NCI-H146 treated with DMSO at 0.1 percent for 48 hours (cell line): ENCODE data around the gene NGFR.
"Not testable (repeated sequence)": the region's sequence is repeated elsewhere in the genome, so short reads cannot be mapped to it uniquely, and the experiment has no call there.

Source experiments
- DNase-seq: peaks from one replicate; lab custom pipeline; 2025; ENCODE audit not compliant: unreplicated experiment; lab: John Stamatoyannopoulos, UW

NGFR gene

GRCh38 chr17:49545806-49546545, 50.9 kb downstream of the NGFR start:
- no peak for DNase-seq

DNA sequence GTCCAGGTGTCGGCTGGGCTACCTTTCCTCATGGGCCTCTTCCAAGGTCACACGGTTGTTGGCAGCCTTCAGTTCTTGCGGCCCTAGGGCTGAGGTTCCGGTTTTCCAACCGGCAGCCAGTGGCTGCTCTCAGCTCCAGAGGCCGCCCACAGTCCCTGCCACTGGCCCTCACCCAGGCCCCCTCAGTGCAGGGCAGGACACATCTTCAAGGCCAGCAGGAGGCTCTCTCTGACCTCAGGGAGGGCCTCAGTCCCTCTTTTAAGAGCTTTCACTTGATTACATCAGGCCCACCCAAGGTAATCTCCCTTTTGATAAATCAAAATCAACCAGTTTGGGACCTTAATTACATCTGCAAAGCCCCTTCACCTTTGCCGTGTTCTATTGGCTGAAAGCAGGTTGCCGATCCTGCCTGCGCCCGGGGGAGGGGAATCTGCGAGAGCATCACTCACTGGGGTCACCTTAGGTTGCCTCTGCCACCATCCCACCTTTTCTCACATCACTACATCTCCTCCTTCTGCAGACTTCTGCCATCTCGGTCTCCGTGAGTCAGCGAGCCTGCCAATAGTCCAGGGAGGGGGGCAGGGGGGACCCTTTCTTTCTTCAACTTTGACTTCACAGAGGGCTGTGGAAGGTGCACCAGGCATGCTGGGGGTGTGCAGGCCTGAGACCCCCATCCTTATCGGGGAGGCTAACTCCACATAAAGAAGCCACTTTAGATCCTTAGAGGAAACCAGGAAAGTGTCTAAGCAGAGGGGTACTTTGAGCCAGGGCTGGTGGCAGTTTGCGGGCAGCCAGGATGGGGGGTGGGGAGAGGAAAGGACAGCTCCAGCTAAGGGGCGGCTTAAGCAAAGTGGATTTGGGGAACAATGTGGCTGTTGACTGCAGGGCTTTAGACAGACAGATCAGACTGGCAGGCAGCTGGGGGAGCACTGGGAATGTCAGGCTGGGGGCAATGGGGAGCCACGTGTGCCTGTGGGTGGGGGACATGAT, 51.7 kb downstream of the NGFR start:
- DNase-seq: no peak

- no peak for DNase-seq
These were observed 52.5 kb downstream of the NGFR start for GRCh38 chr17:49547566-49547965.

DNA sequence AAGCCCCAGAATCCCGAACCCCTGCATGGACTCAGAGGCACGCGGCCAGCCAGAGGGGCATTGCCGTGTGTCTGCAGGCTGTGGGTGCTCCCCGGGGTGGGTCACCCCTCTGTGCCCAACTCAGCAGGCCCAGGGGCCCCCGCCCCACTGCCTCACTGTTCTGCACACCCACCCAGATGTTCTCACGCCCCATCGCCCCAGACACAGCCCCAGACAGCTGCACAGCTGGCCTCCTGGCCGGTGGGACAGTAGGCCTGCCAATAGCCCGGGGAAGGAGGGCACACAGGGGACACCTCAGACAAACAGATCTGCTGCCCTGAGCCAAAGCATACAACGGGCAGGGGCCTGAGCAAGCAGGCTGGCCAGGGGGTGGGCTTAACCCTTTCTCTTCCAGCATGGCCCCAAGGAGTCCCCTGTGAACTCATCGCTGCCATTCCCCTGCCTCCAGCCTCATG, 53.0 kb downstream of the NGFR start:
- DNase-seq: no peak

- DNase-seq: no peak
These were observed 53.6 kb downstream of the NGFR start for GRCh38 chr17:49548506-49549310.

DNA sequence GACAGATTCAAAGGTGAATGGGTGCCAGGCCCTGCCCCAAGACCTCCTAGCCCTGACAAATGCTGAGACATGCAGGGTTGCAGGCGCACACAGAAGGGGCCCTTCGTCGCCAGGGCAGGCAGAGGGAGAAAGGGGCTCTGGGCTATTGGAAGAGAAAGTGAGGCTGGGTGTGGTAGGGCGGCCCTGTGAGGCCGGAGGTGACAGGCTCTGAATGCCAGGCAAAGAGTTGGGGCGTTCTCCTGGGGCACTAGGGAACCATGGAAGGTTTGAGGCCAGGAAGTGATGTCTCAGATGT, 54.2 kb downstream of the NGFR start:
- DNase-seq: no peak

DNA sequence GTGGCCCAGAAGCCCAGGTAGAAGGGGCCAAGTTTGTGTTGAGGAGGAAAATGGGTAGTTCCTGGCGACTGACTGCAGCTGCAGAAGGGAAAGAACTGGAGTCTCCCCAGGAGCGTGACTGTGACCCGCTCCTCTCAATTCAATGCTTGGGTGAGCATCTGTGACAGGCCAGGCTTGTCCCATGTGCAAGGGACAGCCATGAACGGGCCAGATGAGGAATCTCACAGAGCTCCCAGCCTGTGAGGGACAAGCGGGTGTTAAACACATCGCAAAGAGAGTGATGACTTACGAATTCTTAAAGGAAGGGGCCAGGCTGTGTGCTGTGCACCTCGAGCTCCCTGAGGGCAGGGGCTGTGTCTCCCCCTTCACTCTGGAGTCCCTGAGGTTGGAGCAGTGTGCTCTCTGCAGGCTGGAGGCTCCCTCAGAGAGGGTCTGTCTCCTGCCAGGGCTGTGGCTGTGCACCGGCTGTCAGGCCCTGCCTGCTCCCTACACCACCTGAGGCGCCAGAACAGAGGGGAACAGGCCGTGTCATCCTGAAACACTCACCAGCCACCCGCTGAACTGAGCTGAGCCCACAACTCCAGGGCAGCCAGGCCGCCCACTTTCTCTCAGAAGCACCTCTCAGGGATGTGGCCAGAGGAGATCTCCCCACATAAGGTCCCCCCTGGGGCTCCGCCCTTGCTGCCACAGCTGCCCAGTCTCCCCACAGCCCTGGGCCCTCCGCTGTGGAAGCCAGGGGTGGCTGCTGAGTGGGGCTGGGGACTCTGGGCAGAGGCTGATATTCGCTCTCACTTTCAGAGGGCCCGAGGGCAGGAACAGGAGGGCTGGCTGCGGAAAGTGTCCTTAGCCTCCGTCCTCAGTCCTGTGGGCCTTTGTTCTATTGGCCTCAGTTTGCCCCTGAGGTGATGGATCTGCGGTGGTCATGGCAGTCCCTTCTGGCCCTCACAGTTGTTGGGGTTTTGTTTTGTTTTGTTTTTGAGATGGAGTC, 54.9 kb downstream of the NGFR start:
- no peak for DNase-seq

DNA sequence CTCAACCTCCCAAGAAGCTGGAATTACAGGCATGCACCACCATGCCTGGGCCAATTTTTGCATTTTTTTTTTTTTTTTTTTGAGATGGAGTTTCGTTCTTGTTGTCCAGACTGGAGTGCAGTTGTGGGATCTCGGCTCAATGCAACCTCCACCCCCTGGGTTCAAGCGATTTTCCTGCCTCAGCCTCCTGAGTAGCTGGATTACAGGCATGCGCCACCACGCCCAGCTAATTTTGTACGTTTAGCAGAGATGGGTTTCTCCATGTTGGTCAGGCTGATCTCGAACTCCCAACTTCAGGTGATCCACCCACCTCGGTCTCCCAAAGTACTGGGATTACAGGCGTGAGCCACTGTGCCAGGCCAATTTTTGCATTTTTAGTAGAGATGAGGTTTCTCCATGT, 55.7 kb downstream of the NGFR start:
- not testable (repeated sequence) for DNase-seq

GRCh38 chr17:49551221-49552069, 56.4 kb downstream of the NGFR start:
- DNase-seq: no peak

DNA sequence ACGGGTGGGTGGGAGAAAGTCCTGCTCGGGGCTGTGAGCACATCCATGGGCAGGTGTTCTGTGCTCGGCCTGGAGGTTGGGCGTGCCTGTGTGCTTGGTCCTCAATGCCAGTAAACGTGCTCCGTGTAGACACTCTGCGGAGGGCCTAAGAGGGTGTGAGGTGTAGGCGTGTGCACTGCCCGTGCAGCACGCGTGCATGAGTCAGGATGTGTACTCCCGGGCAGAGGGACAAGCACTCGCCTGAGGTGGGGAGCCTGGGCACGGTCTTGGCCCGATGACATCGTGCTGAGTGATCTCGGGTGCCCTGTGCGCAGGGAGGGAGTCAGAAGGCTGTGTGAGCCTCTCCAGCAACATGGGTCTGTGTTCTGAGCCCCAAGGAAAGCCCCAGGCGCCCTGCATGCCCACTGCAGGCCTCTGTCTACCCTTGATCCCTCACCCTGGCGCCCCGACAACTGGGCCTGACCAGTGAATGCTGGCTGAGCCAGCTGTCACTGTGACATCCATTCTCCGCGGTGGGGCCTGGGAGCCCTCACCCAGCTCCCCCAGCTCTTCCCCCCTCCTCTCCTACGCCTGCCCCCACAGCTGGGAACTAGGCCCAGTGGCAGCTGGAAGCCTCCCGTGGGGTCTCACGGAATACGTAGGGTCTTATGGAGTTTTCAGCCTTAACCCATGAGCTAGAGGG, 57.1 kb downstream of the NGFR start:
- no peak for DNase-seq

GRCh38 chr17:49553676-49554335, 58.7 kb downstream of the NGFR start:
- no peak for DNase-seq

DNA sequence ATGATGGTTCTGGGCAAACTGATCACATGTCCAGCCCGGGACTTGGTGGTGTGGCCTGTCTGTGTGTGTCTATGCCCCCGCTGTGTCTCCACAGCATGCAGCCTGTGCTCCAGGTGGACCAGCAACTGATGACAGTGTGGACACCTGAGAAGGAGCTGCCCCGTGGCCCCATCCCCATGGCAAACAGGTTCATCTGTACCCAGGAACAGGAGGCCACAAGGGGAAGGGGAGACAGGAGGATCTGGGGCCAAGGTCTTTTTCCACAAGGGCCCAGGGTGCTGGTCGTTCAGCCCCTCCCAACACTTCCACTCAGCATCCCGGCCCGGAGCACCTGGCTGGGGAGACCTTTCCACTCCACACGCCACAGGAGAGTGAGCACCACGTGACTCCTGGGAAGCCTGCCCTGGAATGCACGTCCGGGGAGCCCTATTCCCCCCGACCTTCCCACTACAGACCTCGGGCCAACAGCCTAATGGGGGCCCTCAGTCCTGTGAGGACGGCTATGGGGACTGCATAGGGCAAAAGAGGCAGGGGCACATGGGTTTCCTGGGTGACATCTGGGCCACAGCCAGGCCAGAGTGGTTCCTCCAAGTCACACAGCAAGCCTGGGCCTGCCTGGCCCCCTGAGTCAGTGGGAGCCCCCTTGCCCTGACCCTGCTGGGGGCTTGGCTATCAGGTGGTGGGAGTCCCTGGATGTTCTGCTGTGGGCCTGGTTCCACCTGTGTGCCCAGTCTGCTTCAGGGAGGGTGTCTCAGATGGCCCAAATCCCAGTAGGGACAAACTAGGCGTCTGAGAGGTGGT, 59.8 kb downstream of the NGFR start:
- DNase-seq: no peak

DNA sequence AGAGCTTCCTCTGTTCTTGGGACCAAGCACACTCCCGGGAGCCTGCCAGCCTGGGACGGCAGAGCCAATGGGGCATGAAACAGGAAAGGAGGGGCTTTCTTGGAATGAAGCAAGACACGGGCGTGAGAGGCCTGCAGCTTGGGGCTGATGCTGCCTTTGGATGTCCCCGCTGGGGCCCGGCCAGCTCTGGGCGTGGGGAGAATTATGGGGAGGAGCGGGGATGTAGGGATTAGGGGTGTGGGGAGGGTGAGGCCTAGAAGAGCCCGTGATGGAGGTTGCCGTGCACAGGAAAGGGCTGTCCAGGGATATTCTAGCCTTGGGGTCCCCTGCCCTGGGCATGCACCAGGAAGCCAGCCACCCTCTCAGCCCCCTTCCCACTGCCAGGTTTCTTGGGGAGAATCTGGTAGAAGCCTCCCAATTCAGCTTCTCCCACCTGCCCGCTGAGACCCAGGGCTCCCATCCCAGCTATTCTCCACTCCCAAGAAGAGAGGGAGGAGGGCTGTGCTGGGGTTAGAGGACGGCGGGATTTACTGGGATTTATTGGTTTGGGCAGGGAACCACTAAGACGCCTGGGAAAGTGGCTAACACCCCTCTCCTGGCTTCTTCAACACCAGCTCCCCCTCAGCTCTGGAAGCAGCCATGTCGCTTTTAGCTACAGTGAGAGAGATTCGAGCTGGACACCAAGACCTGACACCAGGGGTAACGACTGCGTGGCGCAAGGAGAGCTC, 60.6 kb downstream of the NGFR start:
- DNase-seq: no peak

GRCh38 chr17:49556223-49556943, 61.3 kb downstream of the NGFR start:
- DNase-seq: peak; percentile 48

- peak; percentile 32 for DNase-seq
These were observed 62.4 kb downstream of the NGFR start for GRCh38 chr17:49557312-49558024.
